Fibroblast of lung (primary cell): Measurements from ENCODE around the gene DDRGK1.

Source experiments
- EZH2 ChIP-seq: IDR thresholded peaks from 2 replicates; pipeline ENCODE4 v1.5.1; 2012; ENCODE audit warnings: low read length, control low read depth, mild to moderate bottlenecking; ENCODE audit errors: missing control alignments
- TF ChIP-seq, protein P1 (sequence below), 2 donors: IDR thresholded peaks in 1 of 2; conservative IDR thresholded peaks in 1 of 2; 1 replicate in 1 of 2; 2 replicates in 1 of 2; pipeline ENCODE4 v1.5.1; 2011 to 2012; ENCODE audit warnings: low read length in 2 of 2, control low read depth in 1 of 2, inconsistent platforms in 1 of 2, low read depth in 1 of 2, mild to moderate bottlenecking in 1 of 2

DNA sequence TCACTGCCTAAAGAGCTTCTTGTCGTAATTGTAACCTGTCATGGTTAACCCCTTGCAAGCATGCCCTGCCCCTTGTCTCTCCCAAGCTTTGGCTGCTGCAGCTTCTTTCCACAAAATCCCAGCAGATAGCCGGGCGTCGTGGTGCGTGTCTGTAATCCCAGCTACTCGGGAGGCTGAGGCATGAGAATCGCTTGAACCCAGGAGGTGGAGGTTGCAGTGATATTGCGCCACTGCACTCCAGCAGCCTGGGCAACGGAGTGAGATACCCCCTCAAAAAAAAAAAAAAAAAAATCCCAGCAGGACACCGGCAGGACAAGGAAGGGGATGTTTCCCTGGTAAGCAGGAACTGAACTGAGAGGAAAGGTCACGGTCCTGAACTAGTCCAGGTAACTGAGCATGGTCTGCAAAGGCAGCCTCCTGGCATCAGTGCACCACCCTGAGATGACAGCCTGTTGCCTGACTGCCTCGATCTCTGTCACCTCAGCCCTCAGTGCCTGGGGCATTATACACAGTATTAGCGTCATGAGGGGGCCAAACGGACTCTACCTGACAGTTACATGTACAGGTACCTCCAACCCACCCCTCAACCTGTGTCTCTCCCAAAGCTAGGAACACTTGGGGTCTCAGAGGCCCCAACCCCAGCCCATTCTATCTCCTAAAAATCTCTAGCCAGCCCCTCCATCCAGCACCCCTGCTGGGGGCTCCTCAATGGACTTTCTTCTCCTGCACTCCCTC lies 32.9 kb downstream of the DDRGK1 start:
- TF ChIP-seq, protein P1, sequence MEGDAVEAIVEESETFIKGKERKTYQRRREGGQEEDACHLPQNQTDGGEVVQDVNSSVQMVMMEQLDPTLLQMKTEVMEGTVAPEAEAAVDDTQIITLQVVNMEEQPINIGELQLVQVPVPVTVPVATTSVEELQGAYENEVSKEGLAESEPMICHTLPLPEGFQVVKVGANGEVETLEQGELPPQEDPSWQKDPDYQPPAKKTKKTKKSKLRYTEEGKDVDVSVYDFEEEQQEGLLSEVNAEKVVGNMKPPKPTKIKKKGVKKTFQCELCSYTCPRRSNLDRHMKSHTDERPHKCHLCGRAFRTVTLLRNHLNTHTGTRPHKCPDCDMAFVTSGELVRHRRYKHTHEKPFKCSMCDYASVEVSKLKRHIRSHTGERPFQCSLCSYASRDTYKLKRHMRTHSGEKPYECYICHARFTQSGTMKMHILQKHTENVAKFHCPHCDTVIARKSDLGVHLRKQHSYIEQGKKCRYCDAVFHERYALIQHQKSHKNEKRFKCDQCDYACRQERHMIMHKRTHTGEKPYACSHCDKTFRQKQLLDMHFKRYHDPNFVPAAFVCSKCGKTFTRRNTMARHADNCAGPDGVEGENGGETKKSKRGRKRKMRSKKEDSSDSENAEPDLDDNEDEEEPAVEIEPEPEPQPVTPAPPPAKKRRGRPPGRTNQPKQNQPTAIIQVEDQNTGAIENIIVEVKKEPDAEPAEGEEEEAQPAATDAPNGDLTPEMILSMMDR (conservative IDR thresholded peaks at IDR 0.05 in 1 of 2, IDR thresholded peaks at IDR 0.05 in 1 of 2; ENCODE audit: low read depth in 1 of 2, low read length in 2 of 2), result no peak
- no peak for TF ChIP-seq EZH2
